Smooth muscle cell of the brain vasculature (primary cell): Measurements from ENCODE around the gene NTM.

Experiments
- DNase-seq: peaks from one replicate; pipeline ENCODE4 v3.0.0-alpha.2; 2012; ENCODE audit warnings: low read depth, low spot score

The NTM gene

DNA sequence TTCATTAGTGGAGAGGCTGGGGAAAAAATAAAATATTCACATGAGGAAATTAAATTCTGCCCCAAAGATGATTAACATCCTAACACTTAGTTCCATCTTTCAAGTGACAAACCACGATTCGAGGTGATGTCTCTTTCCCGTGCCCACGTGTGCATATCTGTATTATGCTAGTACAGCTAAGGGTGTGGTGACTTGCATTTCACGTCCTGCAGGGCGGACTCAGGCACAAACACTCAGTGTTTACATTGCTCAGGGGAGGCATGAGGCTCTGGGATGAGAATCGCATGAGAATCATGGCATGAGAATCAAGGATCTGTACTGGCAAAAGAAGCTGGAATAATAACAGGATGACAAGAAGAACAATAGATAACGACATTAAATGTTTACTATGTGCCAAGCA is 179.4 kb downstream of the NTM start:
- DNase-seq, result no peak

DNA sequence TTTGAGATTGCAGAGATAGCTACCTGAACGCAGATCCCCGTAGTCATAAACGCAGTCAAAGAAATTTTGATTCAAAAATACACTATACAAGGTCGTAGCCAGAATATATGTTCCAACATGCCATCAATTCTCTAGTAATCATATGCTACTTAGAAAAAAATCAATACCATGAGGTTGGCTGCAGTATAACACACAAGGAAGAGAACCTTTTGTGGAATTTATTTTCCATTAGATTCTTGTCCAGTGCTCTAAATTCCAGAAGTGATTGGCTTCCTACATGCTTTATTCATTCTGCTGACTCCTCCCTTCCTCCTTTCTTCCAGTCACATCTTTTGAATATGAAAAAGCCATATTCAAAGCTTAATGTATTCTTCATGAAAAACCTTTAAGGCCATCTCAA is 189.9 kb downstream of the NTM start:
- DNase-seq, result no peak

DNA sequence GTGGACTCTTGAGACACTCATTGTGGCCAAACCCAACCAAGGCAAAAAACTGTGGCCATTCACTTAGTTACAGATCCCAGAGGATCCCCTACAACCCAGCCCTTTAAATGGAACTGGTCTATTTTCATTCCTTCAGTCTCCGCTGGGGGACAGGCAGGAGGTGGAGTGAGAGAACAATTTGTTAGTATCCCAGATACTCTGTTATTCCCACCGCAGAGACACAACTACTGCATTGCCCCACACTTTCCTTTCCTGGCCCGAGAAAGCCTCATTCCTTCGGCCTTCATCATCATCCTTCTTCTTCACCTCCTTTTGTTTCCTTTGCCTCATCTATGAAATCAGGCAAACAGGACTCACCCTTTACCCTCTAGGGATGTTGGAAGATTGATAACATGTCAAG is 191.1 kb downstream of the NTM start:
- DNase-seq, result no peak

DNA sequence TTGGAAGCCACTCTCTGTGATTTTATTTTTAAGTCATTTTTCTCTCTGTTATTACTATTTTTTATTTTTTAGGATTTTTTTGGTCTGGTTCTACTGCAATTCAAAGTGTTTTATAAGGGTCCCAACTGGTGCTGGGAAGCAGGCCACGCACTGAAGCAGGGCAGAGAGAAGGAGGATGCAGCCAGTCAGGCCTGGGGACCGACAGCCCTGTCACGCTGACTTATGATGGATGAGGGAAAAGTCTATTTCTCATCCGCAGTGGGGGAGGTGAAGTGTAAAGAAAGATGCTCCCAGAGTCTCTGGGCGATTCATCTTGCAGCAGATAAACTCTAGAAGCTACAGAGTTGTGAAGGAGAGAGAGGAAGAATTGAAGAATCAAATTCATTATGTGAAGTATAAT is 191.6 kb downstream of the NTM start:
- DNase-seq, result no peak

DNA sequence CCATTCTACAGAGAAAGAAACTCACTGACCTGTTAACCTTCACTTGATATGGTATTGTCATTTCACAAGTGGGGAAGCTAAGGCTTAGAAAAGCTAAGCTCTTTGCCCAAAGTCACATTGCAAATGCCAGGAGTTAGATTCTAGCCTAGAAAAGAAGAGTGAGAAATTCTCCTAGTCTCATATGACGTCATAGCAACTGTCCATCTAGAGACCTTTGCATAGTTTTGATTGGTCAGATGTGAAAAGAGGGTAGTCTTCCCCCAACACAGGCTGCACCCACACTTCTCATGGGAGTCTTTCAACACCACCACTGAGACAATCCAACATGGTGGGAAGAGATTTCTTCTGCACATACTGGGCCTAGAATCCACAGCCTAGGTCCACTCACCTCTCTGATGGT is 197.9 kb downstream of the NTM start:
- DNase-seq, result no peak

DNA sequence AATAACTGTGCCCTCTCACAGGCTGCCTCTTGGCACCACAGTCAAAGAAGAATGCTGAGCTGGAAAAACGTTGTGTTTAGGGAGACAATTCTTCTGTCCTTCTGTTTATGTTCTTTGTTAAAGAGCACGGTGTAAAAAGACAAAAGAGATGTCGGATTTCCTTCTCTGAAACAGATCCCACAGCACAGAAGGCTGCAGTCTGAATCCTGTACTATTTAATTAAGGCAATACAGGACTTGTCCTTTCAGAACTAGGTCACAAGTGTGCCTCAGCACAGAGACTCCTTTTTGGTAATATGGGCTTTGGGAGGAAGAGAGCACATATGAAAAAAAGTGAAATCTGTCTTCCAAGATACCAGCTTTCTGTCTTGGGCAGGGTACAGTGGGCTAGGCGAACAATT is 201.2 kb downstream of the NTM start:
- DNase-seq, result no peak

DNA sequence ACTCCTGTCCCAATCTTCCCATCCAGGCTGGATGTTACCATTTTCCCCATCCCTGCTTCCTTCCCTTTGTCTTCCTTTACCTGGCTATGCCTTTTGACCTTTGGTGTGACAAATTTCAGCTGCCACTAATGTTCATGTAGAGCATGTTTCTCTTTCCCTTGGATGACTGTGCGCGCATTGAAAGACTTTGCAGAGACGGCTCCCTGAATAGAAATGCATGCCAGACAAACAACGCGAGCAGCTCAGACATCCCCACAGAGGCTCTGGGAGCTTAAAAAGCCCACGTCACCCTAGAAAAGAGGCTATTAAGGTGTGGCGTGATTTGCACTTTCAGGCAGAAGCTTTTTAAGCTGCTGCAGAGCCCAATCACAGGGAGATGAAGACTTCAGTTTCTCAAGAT is 202.0 kb downstream of the NTM start:
- no peak for DNase-seq

DNA sequence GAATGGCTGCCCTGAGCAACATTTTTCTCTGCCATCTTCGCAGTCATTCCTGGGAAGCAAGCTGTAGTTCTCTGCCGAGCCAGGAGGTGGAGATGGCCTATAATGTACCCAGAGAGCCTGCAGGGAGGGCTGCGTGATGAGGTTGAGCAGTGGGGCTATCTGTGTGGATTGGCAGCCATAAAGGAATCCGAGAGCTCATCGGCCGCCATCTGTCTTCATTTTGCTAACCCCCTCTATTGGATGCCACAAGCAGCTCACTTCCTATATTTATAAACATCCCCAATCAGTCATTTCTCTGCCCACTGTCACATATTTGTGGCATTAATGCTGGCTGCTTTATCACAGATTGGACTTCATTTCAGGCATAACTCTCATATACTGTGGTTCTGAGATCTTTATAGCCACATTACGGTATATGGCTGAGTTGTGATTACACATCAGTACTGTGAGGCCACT is 209.5 kb downstream of the NTM start:
- DNase-seq, result no peak

DNA sequence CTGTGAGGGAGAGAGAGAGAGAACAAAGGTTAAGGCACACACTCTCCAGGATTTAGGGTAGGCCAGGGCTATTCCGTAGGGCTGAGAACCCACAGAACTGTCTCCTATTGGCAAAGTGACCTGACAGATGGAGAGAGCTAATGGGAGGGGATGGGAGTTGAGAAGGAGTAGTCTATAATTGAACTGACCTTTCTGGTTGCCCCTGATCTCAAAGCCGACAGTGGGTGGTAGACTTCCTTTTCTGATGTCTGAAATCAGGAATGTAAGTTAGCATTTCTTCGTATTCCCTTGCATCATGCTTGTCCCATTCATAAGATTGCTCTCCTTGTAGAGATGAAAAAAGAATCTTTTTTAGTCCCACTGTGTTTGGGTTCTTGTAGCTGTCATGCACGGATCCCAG is 210.1 kb downstream of the NTM start:
- no peak for DNase-seq

DNA sequence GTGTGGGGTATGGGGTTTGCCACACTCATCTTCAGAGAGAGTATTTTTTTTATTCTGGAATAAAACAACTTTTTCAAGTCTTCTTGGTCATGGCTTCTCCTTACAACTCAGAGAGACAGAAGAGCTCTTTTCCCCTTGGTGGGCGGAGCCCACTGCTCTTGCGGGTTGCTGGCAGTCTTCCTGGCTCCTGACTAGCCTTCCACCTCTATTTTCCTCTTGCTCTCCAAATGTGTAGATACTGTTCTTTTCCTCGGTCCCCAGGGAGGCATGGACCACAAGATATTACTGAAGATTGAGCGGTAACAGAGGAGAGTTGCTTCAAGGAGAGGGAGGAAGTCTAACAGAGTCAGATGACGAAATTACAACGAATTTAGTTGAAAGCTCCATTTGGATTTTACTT is 210.6 kb downstream of the NTM start:
- DNase-seq, result no peak

DNA sequence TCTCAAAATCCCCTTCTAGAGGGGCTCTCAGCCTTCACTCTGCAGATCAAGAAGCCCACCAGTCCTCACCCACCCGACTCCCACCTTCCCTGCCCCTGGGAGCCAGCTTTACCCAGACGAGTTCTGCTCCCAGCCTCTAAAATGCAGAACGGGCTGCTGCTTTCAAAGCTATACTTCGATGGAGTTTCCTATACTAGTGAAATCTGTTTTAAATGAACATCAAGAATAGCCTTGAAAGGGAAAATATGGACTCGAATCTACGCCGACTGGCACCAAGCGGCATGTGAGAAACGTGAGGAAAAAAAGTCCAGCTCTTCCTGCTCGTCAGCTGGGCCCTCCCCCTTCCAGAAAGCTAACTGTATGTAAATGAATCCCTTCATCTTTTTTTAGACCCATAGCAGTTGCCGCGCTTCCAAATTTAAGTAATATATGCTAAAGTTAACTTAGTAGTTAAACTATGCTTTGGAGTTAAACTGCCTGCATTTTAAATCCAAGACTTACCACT is 211.7 kb downstream of the NTM start:
- DNase-seq, result no peak

DNA sequence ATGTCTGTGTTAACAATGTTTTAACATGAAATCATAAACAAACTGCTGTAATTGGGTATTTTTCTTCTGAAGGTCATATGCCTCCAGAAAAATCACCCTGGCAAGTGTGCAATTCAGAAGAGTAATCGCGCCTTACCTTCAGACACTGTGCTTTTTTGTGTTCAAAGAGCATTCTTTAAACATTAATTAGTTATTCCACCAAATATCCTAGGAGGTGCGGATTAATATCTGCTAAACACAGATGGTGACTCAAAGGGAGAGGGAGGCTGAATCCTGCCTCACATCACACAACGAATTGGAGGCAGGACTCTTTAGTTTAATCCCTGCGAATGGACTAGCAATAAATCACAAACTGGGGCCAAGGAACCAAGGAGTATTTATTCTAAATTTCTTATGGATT is 213.0 kb downstream of the NTM start:
- DNase-seq, result no peak

DNA sequence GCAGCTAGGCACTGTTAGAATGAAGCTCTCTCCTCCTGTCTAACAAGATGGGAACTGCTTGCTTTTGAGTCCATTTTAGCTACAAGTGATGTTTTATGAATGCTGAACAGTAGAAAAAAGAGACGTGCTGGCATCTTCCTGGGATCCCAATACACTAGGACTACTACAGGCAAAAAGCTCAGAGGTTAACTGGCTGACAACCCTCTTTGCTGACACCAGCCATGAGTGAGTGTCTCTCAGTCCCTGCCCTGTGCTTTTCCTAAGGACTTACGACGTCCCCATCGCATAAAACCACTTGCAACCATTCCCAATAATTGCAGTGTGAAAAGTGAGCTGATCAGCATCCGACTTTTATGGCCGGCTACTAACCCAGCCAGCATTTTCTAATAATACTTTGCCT is 213.5 kb downstream of the NTM start:
- DNase-seq, result no peak

DNA sequence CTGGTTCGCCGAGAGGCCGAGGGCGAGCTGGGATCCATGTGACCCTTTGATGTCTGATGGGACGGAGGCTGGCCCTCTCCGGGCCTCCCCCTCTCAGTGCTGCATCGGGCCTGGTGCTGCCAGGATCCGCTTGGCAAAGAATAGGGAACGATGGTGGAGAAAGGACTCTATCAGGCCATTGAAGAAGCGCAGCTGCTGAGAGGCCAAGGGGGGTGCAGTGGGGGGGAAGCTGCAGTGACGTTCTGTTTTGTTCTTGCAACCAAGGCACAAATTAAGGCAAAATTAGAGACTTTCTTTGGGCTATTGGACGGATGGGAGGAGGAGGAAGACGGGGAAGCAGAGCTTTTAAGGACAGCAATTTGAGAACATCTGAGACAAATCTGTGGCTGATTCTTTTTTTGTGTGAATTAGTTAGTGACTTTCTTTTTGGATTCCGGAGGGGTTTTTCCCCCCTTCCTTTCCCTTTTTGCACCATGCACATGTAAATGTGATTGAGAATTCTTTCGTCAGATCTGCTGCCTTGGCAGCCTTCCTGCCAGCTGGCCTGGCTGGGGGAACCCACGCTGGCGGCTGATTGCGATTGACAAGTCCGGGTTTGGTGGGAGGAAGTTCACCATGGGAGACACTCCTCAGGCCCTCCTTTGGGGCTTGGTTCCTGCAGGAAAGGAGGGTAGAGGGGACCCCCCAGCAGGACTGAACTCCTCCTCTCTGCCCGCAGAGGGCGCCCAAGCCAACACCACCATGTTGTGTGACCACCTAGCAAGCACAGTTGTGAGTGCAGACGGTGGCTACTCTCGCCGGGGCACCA is 214.6 kb downstream of the NTM start:
- no peak for DNase-seq

DNA sequence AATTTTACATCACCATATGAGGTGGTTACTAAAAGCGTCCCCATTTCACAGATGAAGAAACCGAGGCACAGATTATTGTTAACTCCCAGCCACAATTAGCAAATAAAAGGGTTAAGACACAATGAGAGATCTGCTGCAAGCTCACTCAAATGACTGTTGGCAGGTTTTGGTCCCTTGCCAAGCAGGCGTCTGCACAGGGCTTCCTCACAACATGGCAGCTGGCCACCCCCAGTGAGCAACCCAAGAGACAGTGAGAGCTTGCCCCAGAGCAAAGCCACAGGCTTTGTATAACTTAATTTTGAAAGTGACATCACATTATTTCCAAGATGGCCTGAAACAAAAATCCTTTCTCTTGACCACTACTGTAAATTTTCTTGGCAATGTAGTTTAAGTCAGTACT is 217.6 kb downstream of the NTM start:
- DNase-seq, result no peak

DNA sequence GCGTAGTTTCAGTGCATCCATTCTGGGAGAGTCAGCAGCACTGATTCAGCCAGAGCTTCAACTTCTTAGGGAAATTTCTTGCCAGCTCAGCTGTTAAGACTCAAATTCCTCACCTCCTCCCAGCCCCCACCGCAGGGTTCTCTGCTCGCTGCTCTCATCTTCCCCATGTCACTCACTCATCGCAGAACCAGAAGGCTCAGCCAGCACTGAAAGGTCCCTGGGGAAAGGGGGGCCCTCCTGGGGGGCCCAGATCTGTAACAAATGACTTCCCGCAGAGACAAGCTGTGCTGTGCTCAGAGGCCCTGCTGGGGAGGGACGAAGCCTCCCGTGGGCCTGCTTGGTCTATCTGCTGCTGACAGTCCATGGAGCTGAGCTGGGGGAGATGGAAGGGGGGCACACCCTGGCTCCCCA is 220.6 kb downstream of the NTM start:
- DNase-seq, result no peak

DNA sequence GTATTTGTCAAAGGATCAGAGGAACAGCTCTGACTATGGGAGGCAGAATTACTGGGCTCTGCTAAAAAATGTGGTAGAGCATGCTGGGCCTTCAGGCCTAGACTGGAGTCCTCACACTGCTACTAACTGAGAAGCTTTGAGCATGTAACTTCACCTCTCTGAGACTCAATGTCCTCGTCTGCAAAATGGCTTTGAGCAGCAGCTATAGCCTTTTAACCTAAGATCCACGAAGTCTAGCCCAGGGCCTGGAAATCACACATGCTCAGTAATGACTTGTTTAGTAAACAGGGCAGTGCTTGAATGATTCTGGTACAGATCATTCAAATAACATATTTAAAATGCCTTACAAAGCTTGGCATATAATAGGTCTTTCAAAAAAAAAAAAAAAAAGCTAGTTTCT is 221.7 kb downstream of the NTM start:
- DNase-seq, result no peak

DNA sequence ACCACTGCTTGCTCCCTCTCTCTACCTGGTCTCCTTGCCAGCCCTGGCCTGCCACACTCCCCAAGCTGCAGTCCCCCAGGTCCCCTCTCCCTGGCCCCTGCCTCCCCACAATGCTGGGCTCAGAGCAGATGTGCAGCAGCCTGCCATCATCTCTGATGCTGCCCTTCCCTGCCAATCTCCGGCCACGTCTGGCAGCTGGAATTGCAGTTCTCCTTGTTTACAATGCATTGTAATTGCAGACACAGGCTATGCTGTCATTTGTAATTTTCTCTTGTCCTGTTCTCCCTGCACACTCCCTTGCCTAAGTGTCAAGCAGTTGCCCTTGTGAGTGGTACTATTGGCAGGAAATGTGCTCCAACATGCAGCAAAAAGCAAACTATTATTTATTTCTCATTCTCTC is 222.3 kb downstream of the NTM start:
- DNase-seq, result no peak

DNA sequence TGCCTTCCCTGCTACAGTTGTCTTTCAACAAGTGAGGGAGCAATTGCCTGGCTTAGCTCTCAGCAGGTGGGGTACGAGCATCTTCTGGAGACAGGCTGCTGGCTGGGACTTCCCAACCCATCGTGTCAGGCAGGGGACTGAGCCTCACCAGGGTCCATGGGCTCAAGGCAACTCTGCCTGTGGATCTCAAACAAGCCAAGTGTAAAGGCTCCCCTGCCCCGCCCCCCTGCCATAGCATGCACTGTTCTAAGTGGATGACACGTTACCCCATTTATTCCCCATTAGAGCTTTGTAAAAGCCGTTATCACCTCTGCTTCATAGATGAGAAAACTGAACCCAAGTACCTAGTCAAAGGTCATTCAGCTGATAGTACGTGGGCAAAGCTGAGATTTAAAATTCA is 222.9 kb downstream of the NTM start:
- no peak for DNase-seq

DNA sequence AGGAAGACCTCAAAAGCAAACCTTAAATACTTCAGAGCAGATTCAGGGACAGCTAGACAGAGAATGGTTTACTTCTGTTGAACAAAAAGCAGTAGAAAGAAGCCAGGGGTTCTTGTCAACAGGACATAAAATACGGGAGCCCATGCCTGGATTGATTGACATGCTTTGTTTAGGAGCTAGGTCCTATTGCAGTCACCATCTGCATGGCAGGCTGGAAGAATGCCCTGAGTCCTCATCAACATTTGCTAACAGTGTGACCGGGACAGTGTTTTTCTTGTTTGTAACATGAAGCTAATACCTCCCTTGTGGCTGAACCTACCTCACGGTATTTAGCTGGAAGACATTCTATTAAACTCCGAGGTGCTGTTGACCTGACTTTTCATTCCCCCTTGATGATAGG is 225.4 kb downstream of the NTM start:
- DNase-seq, result no peak

DNA sequence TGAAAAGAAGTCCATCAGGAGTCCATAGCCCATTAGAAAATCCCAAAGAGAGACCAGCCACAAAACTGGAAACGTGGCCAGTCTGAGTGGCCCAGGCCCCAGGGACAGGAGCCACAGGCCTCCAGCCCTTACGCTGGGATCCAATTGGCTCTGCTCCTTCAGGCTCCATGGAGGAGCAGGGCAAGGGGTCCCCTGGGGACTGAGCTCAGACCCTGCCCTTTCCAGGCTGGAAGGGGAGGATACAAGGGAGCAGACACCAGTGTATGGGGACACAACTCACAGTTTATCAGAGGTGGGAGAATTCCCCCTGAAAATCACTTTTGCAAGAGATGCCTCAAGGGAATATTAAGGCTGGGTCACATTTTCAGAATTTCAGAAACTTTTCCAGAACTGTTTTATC is 227.5 kb downstream of the NTM start:
- DNase-seq, result no peak

DNA sequence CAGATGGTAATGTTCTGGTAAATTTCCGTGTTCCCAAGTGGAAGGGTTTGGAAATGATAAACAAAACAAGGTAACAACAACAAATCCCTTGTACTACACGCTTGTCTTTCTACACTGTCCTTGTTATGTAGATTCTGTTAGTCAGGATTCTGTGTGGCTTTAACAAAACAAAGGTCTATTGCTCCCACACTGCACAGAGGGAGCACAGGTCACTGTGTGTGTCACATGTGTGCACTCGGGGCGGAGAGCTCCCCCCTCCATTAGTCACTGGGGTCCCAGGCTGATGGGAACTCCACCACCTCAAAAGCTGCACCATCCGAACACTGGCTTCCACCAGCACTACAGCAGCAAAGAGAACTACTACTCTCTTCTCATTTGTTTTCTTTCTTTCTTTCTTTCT is 227.9 kb downstream of the NTM start:
- DNase-seq, result no peak

DNA sequence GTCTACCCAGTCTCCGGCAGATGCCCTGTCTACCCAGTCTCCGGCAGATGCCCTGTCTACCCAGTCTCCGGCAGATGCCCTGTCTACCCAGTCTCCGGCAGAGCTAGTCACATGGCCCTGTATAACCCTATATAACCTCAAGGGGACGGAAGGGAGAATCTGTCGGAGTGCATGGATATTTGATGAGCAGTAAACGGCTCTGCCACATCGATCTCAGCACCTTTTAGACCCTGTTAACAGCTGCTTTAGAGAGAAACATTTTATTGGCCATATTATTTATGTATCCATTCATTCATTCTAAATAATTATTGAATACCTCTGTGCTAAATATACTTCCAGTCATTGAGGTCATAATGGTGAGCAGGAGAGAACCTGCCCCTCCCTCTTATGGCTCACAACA is 228.9 kb downstream of the NTM start:
- no peak for DNase-seq

DNA sequence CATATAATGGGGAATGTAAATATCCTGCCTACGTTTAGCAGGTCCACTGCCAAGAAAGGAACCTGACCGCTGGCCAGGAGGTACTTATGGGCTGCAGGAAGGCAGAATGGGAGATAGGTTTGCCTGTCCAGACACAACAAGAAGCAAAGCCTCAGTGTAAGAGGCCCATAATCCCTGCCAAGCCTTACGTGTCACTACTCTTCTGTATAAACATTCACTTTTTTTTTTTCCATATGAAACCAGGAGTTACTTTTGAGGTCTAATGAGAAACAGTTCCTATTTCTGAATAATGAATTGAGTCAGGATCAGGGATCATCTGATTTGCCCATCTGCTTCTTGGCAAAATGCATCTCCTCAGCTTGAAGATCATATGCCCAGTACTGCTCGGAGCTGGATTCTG is 230.2 kb downstream of the NTM start:
- no peak for DNase-seq
